Measurements from ENCODE around the gene RAB1B. TPM values are rescaled to one million over a fixed set of nuclear protein-coding genes. Genes with fewer than 3 reads are reported as not detected.
A peak's percentile ranks its signal among the peaks of the same experiment; 100 is the strongest.

RAB1B gene
- total RNA-seq, 2 experiments from 2014 or later: 146 to 155 TPM

- Mint-ChIP-seq H3K36me3 (peaks cover 7% of the 10 kb centered on the region), H3K4me3 (peak overlapping the region; percentile 89), H3K27me3 (peaks cover 5% of the 10 kb centered on the region), H3K9me3 (ENCODE audit: low read depth) (no peaks in the 10 kb centered on the region), H3K27ac (peak overlapping the region; percentile 98), H3K4me1 (peaks cover 34% of the 10 kb centered on the region)
- DNase-seq (no peak), ATAC-seq (no peak)
- CTCF ChIA-PET: interaction anchor here (0.6 to 7.0 kb wide), 26 partner anchors 11 to 303 kb away, joined by 3 to 174 read pairs (median 8); partner anchors contain the start of genes B4GAT1, BRMS1, MRPL11 and NPAS4
These were observed 43.1 kb downstream of the RAB1B start for GRCh38 chr11:66311470-66311964.

GRCh38 chr11:66311965-66312548 lies 43.6 kb downstream of the RAB1B start:
- CTCF ChIA-PET: interaction anchor here (0.6 to 7.0 kb wide), 33 partner anchors 10 to 487 kb away, joined by 3 to 174 read pairs (median 6); partner anchors contain the start of genes B4GAT1, BRMS1, DPP3 and MRPL11
- Mint-ChIP-seq H3K27me3 (peaks cover 5% of the 10 kb centered on the region), H3K9me3 (ENCODE audit: low read depth) (no peaks in the 10 kb centered on the region), H3K4me1 (peaks cover 34% of the 10 kb centered on the region), H3K4me3 (peak overlapping the region; percentile 89), H3K27ac (peak overlapping the region; percentile 98), H3K36me3 (peaks cover 7% of the 10 kb centered on the region)
- peak; percentile 97 for DNase-seq
- ATAC-seq: peak; percentile 72

GRCh38 chr11:66312549-66313320 lies 44.3 kb downstream of the RAB1B start:
- peak overlapping the region; percentile 98 for H3K27ac Mint-ChIP-seq
- H3K4me1 Mint-ChIP-seq: peaks cover 40% of the 10 kb centered on the region
- no peaks in the 10 kb centered on the region for H3K9me3 Mint-ChIP-seq (ENCODE audit: low read depth)
- peaks cover 7% of the 10 kb centered on the region for H3K36me3 Mint-ChIP-seq
- CTCF ChIA-PET: interaction anchor here (0.5 to 7.0 kb wide), 28 partner anchors 9 to 1261 kb away, joined by 3 to 174 read pairs (median 8); partner anchors contain the start of genes B4GAT1, BRMS1, DPP3 and MRPL11
- H3K27me3 Mint-ChIP-seq: peaks cover 3% of the 10 kb centered on the region
- DNase-seq (peak; percentile 99), ATAC-seq (peak; percentile 79)
- H3K4me3 Mint-ChIP-seq: peak overlapping the region; percentile 89

GRCh38 chr11:66313321-66314185 lies 45.1 kb downstream of the RAB1B start:
- ATAC-seq (no peak), DNase-seq (no peak)
- Mint-ChIP-seq H3K9me3 (ENCODE audit: low read depth) (no peaks in the 10 kb centered on the region), H3K4me3 (peak overlapping the region; percentile 89), H3K27me3 (peaks cover 3% of the 10 kb centered on the region), H3K4me1 (peaks cover 47% of the 10 kb centered on the region), H3K27ac (peak overlapping the region; percentile 91), H3K36me3 (peaks cover 8% of the 10 kb centered on the region)
- CTCF ChIA-PET: interaction anchor here (0.5 to 7.0 kb wide), 19 partner anchors 9 to 197 kb away, joined by 3 to 174 read pairs (median 13); partner anchors contain the start of genes B4GAT1, BRMS1, DPP3 and MRPL11

- no peak for DNase-seq
- H3K9me3 Mint-ChIP-seq (ENCODE audit: low read depth): no peaks in the 10 kb centered on the region
- H3K4me3 Mint-ChIP-seq: peak overlapping the region; percentile 89
- peaks cover 13% of the 10 kb centered on the region for H3K36me3 Mint-ChIP-seq
- H3K4me1 Mint-ChIP-seq: peaks cover 53% of the 10 kb centered on the region
- peak overlapping the region; percentile 91 for H3K27ac Mint-ChIP-seq
- ATAC-seq: no peak
- H3K27me3 Mint-ChIP-seq: peaks cover under 1% of the 10 kb centered on the region
- CTCF ChIA-PET: interaction anchor here (2.0 to 7.0 kb wide), 5 partner anchors 12 to 95 kb away, joined by 5 to 174 read pairs (median 75); partner anchors contain the start of gene RIN1
These were observed 45.7 kb downstream of the RAB1B start for GRCh38 chr11:66314186-66314501.

GRCh38 chr11:66314561-66315497 lies 46.4 kb downstream of the RAB1B start:
- peaks cover 59% of the 10 kb centered on the region for H3K4me1 Mint-ChIP-seq
- ATAC-seq (no peak), DNase-seq (no peak)
- H3K4me3 Mint-ChIP-seq: peak overlapping the region; percentile 89
- H3K27ac Mint-ChIP-seq: peak overlapping the region; percentile 91
- CTCF ChIA-PET: interaction anchor here (1.0 to 7.0 kb wide), 3 partner anchors 11 to 28 kb away, joined by 3 to 174 read pairs (median 75); partner anchors contain the start of gene RIN1
- peaks cover 15% of the 10 kb centered on the region for H3K36me3 Mint-ChIP-seq
- H3K27me3 Mint-ChIP-seq: no peaks in the 10 kb centered on the region
- no peaks in the 10 kb centered on the region for H3K9me3 Mint-ChIP-seq (ENCODE audit: low read depth)

GRCh38 chr11:66315498-66315885 lies 47.1 kb downstream of the RAB1B start:
- peaks cover 63% of the 10 kb centered on the region for H3K4me1 Mint-ChIP-seq
- H3K27ac Mint-ChIP-seq: peak overlapping the region; percentile 82
- H3K9me3 Mint-ChIP-seq (ENCODE audit: low read depth): peaks cover 2% of the 10 kb centered on the region
- ATAC-seq (no peak), DNase-seq (no peak)
- H3K36me3 Mint-ChIP-seq: peaks cover 20% of the 10 kb centered on the region
- CTCF ChIA-PET: interaction anchor here (1.0 to 7.0 kb wide), 2 partner anchors 17 to 29 kb away, joined by 3 to 174 read pairs; partner anchors contain the start of gene RIN1
- H3K4me3 Mint-ChIP-seq: peak overlapping the region; percentile 69
- H3K27me3 Mint-ChIP-seq: no peaks in the 10 kb centered on the region

GRCh38 chr11:66315921-66316811 lies 47.7 kb downstream of the RAB1B start:
- peak; percentile 61 for DNase-seq
- Mint-ChIP-seq H3K36me3 (peaks cover 20% of the 10 kb centered on the region), H3K27me3 (no peaks in the 10 kb centered on the region), H3K4me1 (peaks cover 63% of the 10 kb centered on the region), H3K27ac (peak overlapping the region; percentile 82), H3K9me3 (ENCODE audit: low read depth) (peaks cover 2% of the 10 kb centered on the region), H3K4me3 (peak overlapping the region; percentile 69)
- no peak for ATAC-seq
- CTCF ChIA-PET: interaction anchor here (0.8 to 7.0 kb wide), 7 partner anchors 11 to 70 kb away, joined by 3 to 174 read pairs (median 6); partner anchors contain the start of genes RIN1 and YIF1A

- peaks cover 59% of the 10 kb centered on the region for H3K4me1 Mint-ChIP-seq
- ATAC-seq: peak; percentile 8
- CTCF ChIA-PET: interaction anchor here (0.8 to 2.7 kb wide), 9 partner anchors 10 to 122 kb away, joined by 3 to 14 read pairs (median 4); partner anchors contain the start of genes MRPL11, RIN1 and YIF1A
These were observed 48.4 kb downstream of the RAB1B start, which contains the start of gene CD248 for GRCh38 chr11:66316849-66317251. CD248 (minus strand) TSS chr11:66317044; CDS start chr11:66317027, 17 bp downstream.

GRCh38 chr11:66317322-66317722 lies 48.9 kb downstream of the RAB1B start:
- DNase-seq (peak; percentile 79), ATAC-seq (peak; percentile 15)
- H3K36me3 Mint-ChIP-seq: peaks cover 20% of the 10 kb centered on the region
- peak overlapping the region; percentile 56 for H3K4me3 Mint-ChIP-seq
- H3K9me3 Mint-ChIP-seq (ENCODE audit: low read depth): peaks cover 2% of the 10 kb centered on the region
- H3K4me1 Mint-ChIP-seq: peaks cover 59% of the 10 kb centered on the region
- CTCF ChIA-PET: interaction anchor here (0.8 to 2.7 kb wide), 10 partner anchors 9 to 121 kb away, joined by 3 to 14 read pairs (median 4); partner anchors contain the start of genes MRPL11, RIN1 and YIF1A
- H3K27me3 Mint-ChIP-seq: no peaks in the 10 kb centered on the region
- H3K27ac Mint-ChIP-seq: peak overlapping the region; percentile 99

More at GRCh38 chr11:66316849-66317251, 48.4 kb downstream of the RAB1B start, which contains the start of gene CD248:
- peaks cover 2% of the 10 kb centered on the region for H3K9me3 Mint-ChIP-seq (ENCODE audit: low read depth)
- peak; percentile 68 for DNase-seq
- H3K27ac Mint-ChIP-seq: peak within 1 kb of the TSS; percentile 99
- H3K27me3 Mint-ChIP-seq: no peaks in the 10 kb centered on the region
- H3K4me3 Mint-ChIP-seq: peak within 1 kb of the TSS; percentile 69
- peaks cover 20% of the 10 kb centered on the region for H3K36me3 Mint-ChIP-seq

Data from activated CD8-positive, alpha-beta memory T cell treated with anti-CD3 and anti-CD28 coated beads, Interleukin-2, amount 10 ng/mL, durations not matched to agents 7 days and 5 days (primary cell).